Fibroblast of the aortic adventitia (primary cell): ENCODE results near the gene SLC25A2. TPM values are rescaled to one million over a fixed set of nuclear protein-coding genes. Genes with fewer than 3 reads are reported as not detected.
"Not testable (repeated sequence)": the region's sequence is repeated elsewhere in the genome, so short reads cannot be mapped to it uniquely, and the experiment has no call there.

ENCODE experiments used
- DNase-seq: peaks from one replicate; pipeline ENCODE4 v3.0.0-alpha.2; 2010; ENCODE audit warnings: low read depth
- H3K4me3 ChIP-seq: 2 replicates; pipeline ENCODE4 v1.5.1; 2011; ENCODE audit warnings: low read depth, mild to moderate bottlenecking, control low read depth, low read length, moderate library complexity
- total RNA-seq: library from RNA; depleted of rRNA; stranded (reverse); fragments of >200 nt; gene quantifications from 2 replicates; pipeline ENCODE4 v1.2.3, GENCODE V29; 2012; ENCODE audit warnings: low replicate concordance
- TF ChIP-seq, protein P1 (sequence below): IDR thresholded peaks from 2 replicates; pipeline ENCODE4 v1.5.1; 2011; ENCODE audit warnings: mild to moderate bottlenecking, low read length, control low read depth, inconsistent platforms; ENCODE audit not compliant: insufficient read depth

SLC25A2 gene
- total RNA-seq, 1 donor: 0.72 TPM

DNA sequence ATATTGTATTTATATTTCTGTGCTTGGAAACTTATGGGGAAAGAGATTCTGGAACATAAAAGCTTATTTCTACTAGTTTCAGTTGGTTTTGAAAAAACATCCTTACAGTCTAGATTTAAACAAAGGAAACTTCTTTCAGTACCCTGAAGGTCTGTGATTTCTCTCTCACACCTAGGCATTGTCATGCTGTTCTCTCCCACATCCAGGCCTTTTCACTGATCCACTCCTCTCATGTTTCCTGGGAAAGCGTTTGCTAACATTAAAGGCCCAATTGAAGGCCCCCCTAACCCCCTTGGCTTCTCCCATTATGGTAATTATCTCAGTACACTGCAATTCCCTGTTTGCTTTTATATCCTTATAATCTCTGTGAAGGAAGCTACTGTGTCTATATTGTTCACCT lies 38.9 kb upstream of the SLC25A2 start:
- TF ChIP-seq, protein P1, sequence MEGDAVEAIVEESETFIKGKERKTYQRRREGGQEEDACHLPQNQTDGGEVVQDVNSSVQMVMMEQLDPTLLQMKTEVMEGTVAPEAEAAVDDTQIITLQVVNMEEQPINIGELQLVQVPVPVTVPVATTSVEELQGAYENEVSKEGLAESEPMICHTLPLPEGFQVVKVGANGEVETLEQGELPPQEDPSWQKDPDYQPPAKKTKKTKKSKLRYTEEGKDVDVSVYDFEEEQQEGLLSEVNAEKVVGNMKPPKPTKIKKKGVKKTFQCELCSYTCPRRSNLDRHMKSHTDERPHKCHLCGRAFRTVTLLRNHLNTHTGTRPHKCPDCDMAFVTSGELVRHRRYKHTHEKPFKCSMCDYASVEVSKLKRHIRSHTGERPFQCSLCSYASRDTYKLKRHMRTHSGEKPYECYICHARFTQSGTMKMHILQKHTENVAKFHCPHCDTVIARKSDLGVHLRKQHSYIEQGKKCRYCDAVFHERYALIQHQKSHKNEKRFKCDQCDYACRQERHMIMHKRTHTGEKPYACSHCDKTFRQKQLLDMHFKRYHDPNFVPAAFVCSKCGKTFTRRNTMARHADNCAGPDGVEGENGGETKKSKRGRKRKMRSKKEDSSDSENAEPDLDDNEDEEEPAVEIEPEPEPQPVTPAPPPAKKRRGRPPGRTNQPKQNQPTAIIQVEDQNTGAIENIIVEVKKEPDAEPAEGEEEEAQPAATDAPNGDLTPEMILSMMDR: no peak
- no peak overlapping the region for H3K4me3 ChIP-seq
- no peak for DNase-seq

DNA sequence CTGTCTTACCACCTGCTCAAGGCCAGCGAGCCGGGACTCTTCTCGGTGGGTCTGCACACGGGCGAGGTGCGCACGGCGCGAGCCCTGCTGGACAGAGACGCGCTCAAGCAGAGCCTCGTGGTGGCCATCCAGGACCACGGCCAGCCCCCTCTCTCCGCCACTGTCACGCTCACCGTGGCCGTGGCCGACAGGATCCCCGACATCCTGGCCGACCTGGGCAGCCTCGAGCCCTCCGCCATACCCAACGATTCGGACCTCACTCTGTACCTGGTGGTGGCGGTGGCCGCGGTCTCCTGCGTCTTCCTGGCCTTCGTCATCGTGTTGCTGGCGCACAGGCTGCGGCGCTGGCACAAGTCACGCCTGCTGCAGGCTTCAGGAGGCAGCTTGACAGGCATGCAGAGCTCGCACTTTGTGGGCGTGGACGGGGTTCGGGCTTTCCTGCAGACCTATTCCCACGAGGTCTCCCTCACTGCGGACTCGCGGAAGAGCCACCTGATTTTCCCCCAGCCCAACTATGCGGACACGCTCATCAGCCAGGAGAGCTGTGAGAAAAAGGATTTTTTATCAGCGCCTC lies 37.0 kb upstream of the SLC25A2 start:
- not testable (repeated sequence) for DNase-seq, H3K4me3 ChIP-seq

DNA sequence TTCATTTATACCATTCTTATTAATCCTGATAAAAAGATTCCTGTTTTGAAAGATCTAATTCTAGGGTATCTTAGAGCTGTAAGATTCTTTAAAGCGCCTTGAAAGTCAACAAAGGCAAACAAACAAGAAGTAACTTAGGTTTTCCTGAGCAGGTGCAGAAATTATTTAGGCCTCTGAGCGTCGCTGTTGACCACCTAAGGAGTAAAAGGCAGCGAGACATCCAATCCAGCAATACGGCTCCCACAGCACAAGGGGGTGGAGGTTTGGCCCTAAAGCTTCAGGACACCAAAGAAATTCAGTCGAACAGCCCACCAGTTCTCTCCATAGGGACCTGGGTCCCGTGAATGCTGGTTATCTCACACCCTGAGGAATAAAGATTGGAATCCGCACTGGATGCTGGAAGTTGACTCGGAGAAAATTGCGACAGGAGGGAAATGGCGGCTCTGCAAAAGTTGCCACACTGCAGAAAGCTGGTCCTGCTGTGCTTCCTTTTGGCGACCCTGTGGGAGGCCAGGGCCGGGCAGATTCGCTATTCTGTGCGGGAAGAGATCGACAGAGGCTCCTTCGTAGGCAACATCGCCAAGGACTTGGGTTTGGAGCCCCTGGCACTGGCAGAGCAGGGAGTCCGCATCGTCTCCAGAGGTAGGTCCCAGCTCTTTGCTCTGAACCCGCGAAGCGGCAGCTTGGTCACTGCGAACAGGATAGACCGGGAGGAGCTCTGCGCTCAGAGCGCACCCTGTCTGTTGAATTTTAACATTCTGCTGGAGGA lies 34.9 kb upstream of the SLC25A2 start, which contains the start of gene PCDHGA2:
PCDHGA2 (plus strand) TSS at position 223 of the 769 bp plus-strand sequence.
- H3K4me3 ChIP-seq: peak within 1 kb of the TSS; percentile 57
- TF ChIP-seq, protein P1: peak; percentile 55
- DNase-seq: peak; percentile 68

- not testable (repeated sequence) for DNase-seq, H3K4me3 ChIP-seq
Measured at GRCh38 chr5:141332571-141332970, 28.7 kb upstream of the SLC25A2 start.

GRCh38 chr5:141330299-141331080 lies 26.6 kb upstream of the SLC25A2 start, which contains the start of gene PCDHGA1:
PCDHGA1 (plus strand) TSS chr5:141330514.
- TF ChIP-seq, protein P1: peak; percentile 64
- DNase-seq: peak; percentile 70

GRCh38 chr5:141328231-141328630 lies 24.4 kb upstream of the SLC25A2 start:
- TF ChIP-seq, protein P1: no peak
- no peak overlapping the region for H3K4me3 ChIP-seq
- DNase-seq: no peak

More at GRCh38 chr5:141330299-141331080, 26.6 kb upstream of the SLC25A2 start, which contains the start of gene PCDHGA1:
- peak within 1 kb of the TSS; percentile 49 for H3K4me3 ChIP-seq

GRCh38 chr5:141326088-141326854 lies 22.4 kb upstream of the SLC25A2 start:
- peak overlapping the region; percentile 71 for H3K4me3 ChIP-seq
- TF ChIP-seq, protein P1: peak; percentile 79
- peak; percentile 74 for DNase-seq
